ENCODE measurements around the gene USPL1.

The USPL1 gene

DNA sequence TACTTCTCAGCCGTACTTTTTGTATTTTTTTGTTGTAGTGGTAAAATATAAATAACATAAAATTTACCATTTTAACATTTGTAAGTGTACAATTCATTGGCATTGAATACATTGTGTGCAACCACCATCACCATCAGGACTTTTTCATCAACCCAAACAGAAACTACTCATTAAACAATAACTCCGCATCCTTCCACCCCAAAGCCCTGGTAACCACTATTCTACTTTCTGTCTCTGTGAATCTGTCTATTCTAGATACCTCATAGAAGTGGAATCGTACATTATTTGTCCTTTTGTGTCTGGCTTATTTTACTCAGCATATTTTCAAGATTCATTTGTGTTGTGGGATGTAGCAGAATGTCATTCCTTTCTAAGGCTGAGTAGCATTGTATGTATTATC is 38.5 kb downstream of the USPL1 start:
- DNase-seq (ENCODE audit: low read depth in 2 of 2, low spot score in 1 of 2), result no peak

GRCh38 chr13:30659980-30660379 is 42.3 kb downstream of the USPL1 start:
- no peak for DNase-seq (ENCODE audit: low read depth in 2 of 2, low spot score in 1 of 2)

- no peak for DNase-seq (ENCODE audit: low read depth in 2 of 2, low spot score in 1 of 2)
Observed at GRCh38 chr13:30660796-30661195, 43.1 kb downstream of the USPL1 start.

DNA sequence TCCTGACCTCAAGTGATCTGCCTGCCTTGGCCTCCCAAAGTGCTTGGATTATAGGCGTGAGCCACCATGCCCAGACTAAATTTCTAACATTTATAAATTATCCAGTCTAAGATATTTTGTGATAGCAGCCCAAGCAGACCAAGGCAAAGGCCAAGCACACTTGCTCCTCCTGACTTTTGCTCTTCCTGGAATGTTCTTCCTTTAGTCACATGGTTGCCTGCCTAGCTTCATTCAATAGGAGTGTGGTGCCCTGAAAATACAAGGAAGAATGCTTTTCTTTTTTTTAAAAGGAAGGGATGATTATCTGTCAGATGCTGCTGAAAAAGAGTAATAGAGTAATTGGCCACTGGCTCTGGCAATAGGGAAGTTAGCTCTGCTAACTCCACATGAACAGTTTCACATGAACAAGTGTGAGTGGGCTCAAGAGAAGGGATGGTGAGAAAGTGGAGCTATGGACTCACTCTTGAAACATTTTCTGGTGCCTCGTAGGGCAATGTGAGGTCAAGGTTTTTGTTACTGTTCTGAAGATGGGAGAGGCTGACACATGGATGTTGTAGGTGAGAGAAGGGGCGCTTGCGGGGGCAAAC is 47.1 kb downstream of the USPL1 start:
- no peak for DNase-seq (ENCODE audit: low read depth in 2 of 2, low spot score in 1 of 2)

DNA sequence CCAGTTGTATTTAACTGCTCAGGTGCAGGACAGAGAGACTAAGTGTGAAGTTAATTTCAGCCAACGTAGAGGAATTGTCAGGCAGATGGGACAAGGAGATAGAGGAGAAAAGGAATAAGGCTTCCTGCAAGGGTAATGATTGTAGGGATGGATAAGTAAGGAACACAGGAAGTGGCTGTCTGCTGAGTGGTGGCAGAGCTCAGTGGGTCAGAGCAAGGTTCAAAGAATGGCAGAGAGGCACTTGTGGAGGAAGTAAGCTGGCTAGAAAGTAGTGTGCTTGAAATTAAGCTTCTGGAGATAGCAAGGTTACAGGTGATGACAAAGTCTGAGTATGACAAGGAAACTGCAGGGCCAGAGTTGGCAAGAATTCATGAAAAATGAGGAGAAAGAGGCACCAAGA is 47.9 kb downstream of the USPL1 start:
- DNase-seq (ENCODE audit: low read depth in 2 of 2, low spot score in 1 of 2), result no peak

- DNase-seq (ENCODE audit: low read depth in 2 of 2, low spot score in 1 of 2), result no peak
Observed at GRCh38 chr13:30666113-30666512, 48.4 kb downstream of the USPL1 start.

- no peak for DNase-seq (ENCODE audit: low read depth in 2 of 2, low spot score in 1 of 2)
Observed at GRCh38 chr13:30667014-30667413, 49.3 kb downstream of the USPL1 start.

DNA sequence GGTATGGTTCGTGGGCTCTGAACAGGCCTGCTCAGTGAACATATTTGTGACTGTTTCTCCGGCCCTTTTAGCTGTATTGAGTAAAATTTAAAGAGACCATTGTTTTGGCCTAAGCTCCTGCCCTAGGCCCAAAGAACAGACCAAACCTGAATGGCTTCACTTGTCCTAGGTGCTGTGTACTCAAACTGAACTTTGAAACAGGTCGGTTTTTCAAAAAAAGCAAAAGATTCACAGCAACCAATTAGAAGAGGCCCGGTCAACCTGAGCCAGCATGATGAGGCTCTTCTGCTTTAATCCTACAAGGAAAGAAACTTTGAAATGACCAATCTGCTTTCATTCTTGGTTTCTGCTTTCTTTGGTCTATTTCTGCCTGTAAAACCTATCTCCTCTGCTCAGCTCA is 50.6 kb downstream of the USPL1 start:
- no peak for DNase-seq (ENCODE audit: low read depth in 2 of 2, low spot score in 1 of 2)

- DNase-seq (ENCODE audit: low read depth in 2 of 2, low spot score in 1 of 2), result no peak
Observed at GRCh38 chr13:30671271-30671815, 53.6 kb downstream of the USPL1 start.

DNA sequence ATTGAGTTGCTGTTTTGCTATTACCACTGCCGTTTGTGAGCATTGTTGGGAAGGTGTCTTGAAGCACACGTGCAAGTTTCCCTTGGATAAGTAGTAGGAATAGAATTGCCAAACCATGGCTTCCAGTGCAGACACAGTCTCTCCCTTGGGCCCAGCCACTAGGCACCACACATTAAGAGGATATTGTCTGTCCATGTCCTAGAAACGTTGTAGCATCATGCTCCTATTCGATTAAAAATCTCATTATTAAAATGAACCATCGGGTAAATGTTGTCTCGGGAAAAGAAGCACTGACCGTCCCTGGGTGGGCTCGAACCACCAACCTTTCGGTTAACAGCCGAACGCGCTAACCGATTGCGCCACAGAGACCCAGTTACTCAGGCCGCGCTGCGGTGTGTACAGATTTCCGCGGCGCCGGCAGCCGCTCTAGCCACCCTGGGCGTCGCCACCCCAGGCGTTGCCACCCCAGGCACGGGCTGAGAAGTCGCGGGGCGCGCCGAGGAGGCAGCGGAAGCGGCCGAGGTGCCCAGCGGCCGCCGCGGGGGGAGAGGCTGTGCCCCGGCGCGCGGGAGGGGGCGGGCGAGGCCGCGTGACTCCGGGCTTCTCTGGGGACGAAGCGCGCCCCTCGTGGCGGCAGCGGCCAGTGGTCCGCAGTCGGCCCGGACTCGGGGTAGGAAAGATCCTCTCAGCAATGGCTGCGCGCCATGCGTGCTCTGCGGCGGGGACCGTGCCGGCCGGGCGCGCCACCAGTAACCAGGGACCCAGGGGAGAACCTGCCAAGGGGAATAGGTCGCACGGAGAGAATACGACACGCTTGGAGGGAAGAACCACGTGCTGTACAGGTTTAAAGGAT is 56.2 kb downstream of the USPL1 start:
- DNase-seq (ENCODE audit: low read depth in 2 of 2, low spot score in 1 of 2), result peak; percentile 78 to 80

DNA sequence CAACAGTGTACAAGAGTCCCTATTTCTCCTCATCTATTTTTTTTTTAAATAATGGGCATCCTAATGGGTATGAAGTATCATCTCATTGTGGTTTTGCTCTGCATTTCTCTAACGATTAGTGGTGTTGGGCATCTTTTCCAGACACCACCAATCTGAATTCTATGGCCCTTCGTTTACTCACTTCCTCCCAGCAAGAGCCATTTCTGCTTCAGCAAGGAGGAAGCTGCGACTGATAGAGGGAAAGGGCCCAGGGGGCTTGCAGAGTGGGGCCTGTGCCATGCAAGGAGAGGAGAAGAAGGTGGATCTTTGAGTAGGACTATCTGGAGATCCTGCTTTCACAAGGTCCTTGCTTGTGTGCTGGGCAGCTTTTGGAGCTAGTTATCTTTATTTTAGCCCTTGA is 58.0 kb downstream of the USPL1 start:
- no peak for DNase-seq (ENCODE audit: low read depth in 2 of 2, low spot score in 1 of 2)

- DNase-seq (ENCODE audit: low read depth in 2 of 2, low spot score in 1 of 2), result no peak
Observed at GRCh38 chr13:30676672-30677071, 59.0 kb downstream of the USPL1 start.

- peak in 1 of 2 donors; percentile 10 for DNase-seq (ENCODE audit: low read depth in 2 of 2, low spot score in 1 of 2)
Observed at GRCh38 chr13:30679483-30680330, 62.0 kb downstream of the USPL1 start.

DNA sequence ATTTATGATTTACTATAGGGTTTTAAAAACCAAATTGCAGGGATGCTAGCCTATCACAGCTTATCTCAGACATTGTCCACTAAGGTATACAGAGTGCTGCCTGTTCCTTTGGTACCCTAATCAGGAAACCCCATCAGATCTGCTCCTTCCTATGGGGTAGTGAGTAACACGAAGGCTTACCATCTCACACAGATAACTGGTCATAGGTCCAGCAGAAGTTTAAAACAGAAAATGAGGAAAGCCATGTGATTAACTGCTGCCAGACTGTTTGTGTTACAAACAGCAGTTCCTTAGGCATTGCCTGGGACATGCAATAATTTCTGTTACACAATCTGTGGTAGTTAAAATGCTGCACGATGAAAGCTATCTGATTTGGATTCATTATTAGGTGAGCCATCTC is 64.1 kb downstream of the USPL1 start:
- DNase-seq (ENCODE audit: low read depth in 2 of 2, low spot score in 1 of 2), result no peak

GRCh38 chr13:30685320-30685859 is 67.7 kb downstream of the USPL1 start:
- DNase-seq (ENCODE audit: low read depth in 2 of 2, low spot score in 1 of 2), result no peak

DNA sequence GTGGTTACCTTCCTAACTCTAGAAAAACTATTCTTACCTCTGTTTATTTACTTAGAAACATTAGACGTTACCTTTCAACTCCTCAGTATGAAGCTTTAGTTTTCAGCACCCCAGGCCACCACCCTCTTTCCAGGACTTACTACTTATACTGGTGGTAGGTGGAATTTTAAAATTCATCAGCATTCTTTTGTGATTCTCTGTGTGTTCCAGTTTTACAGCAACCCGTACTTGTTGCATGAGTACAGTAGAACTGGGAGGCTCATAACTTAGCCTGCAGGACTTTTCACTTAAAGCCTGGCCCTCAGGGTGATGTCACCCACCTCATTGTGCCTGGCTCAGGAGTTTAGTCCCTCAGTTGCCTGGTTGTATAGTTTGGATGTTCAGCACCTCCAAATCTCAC is 68.3 kb downstream of the USPL1 start:
- DNase-seq (ENCODE audit: low read depth in 2 of 2, low spot score in 1 of 2), result no peak

GRCh38 chr13:30687601-30688000 is 69.9 kb downstream of the USPL1 start:
- no peak for DNase-seq (ENCODE audit: low read depth in 2 of 2, low spot score in 1 of 2)

GRCh38 chr13:30689752-30690151 is 72.0 kb downstream of the USPL1 start:
- no peak for DNase-seq (ENCODE audit: low read depth in 2 of 2, low spot score in 1 of 2)

- no peak for DNase-seq (ENCODE audit: low read depth in 2 of 2, low spot score in 1 of 2)
Observed at GRCh38 chr13:30690282-30691188, 72.8 kb downstream of the USPL1 start.

DNA sequence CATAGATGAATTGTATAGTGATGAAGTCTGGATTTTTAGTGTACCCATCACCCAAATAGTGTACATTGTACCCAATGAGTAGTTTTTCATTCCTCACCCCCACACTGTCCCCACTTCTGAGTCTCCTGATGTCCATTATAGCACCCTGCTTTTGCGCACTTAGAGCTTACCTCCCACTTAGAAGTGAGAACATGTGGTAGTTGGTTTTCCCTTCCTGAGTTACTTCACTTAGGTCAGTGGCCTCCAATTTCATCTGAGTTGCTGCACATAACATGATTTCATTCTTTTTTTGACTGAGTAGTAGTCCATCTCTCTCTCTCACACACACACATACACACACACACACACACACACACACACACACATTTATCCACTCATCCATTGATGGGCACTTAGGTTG is 74.4 kb downstream of the USPL1 start:
- no peak for DNase-seq (ENCODE audit: low read depth in 2 of 2, low spot score in 1 of 2)

All from stimulated activated CD8-positive, alpha-beta memory T cell treated with anti-CD3 and anti-CD28 coated beads, Interleukin-4, amount 100 ng/mL, for 4 hours (primary cell).